T-helper 1 cell treated with Interleukin-12 subunit alpha and Interleukin-12 subunit beta and Interleukin-4 antibody, amounts not matched to agents 30 ng/mL and 1 ng/mL, for 36 hours (primary cell): ENCODE measurements around the gene OR5H1. TPM values are rescaled to one million over a fixed set of nuclear protein-coding genes. Genes with fewer than 3 reads are reported as not detected.
"Not testable (repeated sequence)": the region's sequence is repeated elsewhere in the genome, so short reads cannot be mapped to it uniquely, and the experiment has no call there.

Source experiments
- intact Hi-C: fragments of 100-400 bp; cut with micrococcal nuclease; formaldehyde crosslinking; loops from one replicate; pipeline ENCODE4 v1.15.1; 2024
- total RNA-seq: library from RNA; stranded (reverse); gene quantifications from 2 replicates; pipeline ENCODE4 v1.2.3, GENCODE V29; 2022

The OR5H1 gene
- total RNA-seq, result not detected in 2 replicates

GRCh38 chr3:98130421-98130820 is at the start of gene OR5H1:
TSS of gene OR5H1 (plus strand) at chr3:98130721. CDS start at chr3:98132698, 1,977 bp downstream.
- intact Hi-C loops, result no loop called here

DNA sequence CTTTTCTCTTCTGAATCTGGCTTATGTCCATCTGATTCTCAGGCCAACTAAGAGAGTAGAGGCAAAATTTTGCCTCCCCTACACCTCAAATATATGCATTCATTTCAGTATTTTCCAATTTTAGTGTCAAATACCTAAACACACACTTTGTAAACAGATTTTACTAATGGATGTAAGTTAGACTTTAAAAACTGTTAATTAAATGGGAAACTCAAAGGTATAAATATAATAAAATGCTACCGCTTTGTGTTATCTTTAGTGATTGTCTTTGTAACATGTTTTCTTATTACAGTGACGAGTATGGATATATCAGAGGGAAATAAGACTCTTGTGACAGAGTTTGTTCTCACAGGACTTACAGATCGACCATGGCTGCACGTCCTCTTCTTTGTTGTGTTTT is 43.6 kb upstream of the OR5H1 start, which contains the start of gene OR5AC2:
OR5AC2 (plus strand) TSS at position 301 of the 400 bp plus-strand sequence; CDS start at position 301, 0 bp downstream.
- intact Hi-C loops, result no loop called here

GRCh38 chr3:98095882-98096281 is 34.6 kb upstream of the OR5H1 start:
- intact Hi-C loops, result no loop called here

- intact Hi-C loops, result no loop called here
These were observed 30.7 kb upstream of the OR5H1 start for GRCh38 chr3:98099848-98100247.

DNA sequence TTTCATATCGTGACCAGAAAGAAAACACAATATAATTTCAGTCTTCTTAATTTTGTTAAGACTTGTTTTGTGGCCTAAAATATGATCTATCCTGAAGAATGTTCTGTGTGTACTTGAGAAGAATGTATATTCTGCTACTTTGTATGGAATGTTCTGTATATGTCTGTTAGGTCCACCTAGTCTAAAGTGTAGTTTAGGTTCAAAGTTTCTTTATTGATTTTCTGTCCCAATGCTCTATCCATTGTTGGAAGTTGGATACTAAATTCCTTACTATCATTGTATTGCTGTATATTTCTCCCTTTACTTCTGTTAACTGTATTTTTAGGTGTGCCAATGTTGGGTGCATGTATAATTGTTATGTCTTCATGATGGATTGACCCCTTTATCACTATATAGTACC is 22.4 kb upstream of the OR5H1 start:
- intact Hi-C loops, result no loop called here

- intact Hi-C loops, result no loop called here
These were observed 20.5 kb upstream of the OR5H1 start for GRCh38 chr3:98109807-98110549.

- intact Hi-C loops, result no loop called here
These were observed 20.0 kb upstream of the OR5H1 start for GRCh38 chr3:98110550-98110908.

DNA sequence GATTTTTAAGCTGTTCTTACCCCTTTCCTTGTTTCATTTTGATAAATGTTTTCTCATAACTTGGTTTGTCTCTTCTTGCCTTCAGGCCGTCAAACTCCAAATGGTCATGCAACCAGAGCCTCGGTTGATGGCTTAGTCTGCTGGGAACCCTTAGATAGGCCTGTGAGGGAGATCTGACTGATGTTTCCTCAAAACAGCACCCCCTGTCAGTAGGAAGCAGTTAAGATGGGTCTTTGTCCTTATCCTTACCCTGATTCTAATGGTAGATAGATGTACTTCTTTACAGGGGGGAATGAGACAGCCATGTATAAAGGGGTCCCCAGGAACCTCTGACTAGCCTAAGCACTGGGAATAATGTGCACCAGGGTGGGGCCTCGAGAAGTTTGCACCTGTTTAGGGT is 16.3 kb upstream of the OR5H1 start:
- intact Hi-C loops, result no loop called here

- intact Hi-C loops, result no loop called here
These were observed 14.8 kb upstream of the OR5H1 start for GRCh38 chr3:98115717-98116116.

GRCh38 chr3:98136631-98137030 is 6.1 kb downstream of the OR5H1 start:
- intact Hi-C loops, result no loop called here

DNA sequence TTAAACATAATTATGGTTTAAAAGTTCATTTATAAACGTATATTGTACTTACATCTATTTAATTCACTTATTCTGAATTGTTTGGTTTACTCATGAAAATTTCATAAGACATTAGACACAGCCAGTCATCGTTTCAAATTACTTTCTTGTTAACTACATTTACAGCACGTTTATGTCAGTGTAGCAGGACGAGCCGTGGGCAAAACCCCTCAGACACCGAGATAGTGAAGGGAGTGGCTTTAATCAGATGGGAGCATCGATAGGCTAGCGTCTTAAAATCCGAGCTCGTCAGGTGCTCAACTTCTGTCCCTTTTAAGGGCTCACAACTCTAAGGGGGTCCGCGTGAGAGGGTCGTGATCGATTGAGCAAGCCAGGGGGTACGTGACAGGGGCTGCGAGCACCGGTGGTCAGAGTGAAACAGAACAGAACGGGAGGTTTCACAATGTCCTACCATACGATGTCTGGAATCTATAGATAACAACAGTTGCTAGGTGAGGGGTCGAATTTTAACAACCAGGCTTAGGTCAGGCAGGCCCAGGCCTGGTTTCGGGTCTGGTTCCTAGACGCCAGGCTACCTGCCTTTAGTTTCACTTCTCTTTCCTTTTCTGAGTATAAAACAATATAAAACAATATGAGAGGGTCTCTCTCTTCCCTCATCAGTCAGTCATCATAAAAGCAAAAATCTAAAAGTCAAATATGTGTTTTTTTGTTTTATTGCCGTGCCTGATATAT is 7.5 kb downstream of the OR5H1 start:
- intact Hi-C loops, result not testable (repeated sequence)

DNA sequence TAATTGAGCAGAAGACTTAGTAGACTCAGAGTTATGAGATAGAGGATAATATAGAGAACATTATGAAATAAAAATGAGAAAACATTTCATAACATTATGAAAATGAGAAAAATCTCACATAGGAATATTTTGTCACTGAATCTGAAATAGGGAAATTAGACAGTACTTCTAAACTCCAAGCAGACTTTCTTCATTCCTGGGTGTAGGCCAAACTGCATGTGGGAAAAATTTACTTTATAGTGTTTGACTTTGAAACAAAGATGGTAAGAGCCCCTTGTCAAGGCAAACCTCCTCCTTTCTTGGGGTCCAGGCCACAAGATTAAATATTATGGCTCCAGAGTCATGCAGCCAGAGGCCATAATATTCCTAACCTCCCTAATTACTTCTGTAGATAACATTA is 10.0 kb downstream of the OR5H1 start:
- intact Hi-C loops, result no loop called here

- intact Hi-C loops, result no loop called here
These were observed 16.7 kb downstream of the OR5H1 start, which contains the start of gene OR5H14 for GRCh38 chr3:98147179-98147578. TSS of gene OR5H14 (plus strand) at chr3:98147479. CDS start at chr3:98149386, 1,907 bp downstream.

DNA sequence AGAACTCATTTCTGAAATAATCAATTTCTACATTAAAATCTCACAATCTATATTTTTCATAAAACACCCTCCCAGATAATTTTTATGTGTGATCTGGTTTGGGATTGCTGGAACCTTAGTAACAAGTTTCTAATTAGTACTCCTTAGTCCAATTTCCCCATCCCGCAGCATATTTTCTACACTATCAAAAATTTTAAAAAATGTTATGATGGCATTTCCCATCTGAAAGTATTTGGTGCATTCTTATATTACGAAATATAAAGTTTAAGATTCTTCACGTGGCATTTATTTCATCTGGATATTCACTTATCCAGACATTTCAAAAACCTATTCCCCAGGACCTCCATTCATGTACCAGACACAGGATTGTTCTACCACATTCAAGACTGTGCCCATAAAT is 18.2 kb downstream of the OR5H1 start:
- intact Hi-C loops, result no loop called here

- intact Hi-C loops, result not testable (repeated sequence)
These were observed 18.9 kb downstream of the OR5H1 start for GRCh38 chr3:98149456-98149855.

DNA sequence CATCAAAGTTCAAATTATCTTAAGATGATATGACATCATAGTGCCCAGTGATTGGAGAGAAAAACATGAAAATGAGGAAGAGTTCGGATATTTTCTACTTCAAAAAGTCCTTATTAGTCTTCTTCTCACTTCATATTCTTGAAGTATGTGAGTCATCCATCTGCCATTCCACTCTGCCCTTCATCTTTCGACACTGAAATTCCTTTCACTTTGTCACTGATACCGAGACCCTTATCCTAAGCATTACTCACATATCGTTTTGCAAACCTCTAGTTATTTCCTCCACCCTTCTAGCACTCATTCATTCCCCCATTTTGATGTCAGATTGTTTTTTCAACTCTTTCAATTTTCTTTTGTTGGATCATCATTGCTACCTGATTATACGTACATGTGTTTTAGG is 20.7 kb downstream of the OR5H1 start:
- intact Hi-C loops, result no loop called here

GRCh38 chr3:98166396-98166795 is 35.9 kb downstream of the OR5H1 start, which contains the start of gene OR5H15:
TSS of gene OR5H15 (plus strand) at chr3:98166696. CDS start at chr3:98168700, 2,004 bp downstream.
- intact Hi-C loops, result no loop called here

DNA sequence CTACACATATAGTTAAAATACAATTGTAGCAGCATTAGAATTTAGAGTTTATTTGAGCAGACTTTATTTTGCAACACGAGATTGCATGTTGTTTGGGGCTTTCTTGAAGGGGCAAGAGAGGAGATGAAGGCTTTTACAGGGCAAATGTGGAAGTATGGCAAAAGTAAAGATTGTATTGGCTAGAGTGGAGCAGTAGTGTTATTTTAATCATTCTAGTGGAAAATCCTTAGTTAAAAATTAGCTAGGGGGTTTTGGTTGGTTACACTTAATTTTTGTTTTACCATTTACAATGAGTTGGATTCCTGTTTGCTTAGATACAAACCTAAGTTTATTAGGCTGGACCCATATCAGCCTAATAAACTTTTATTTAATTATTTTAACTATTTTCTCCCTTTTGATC is 40.5 kb downstream of the OR5H1 start:
- intact Hi-C loops, result no loop called here

DNA sequence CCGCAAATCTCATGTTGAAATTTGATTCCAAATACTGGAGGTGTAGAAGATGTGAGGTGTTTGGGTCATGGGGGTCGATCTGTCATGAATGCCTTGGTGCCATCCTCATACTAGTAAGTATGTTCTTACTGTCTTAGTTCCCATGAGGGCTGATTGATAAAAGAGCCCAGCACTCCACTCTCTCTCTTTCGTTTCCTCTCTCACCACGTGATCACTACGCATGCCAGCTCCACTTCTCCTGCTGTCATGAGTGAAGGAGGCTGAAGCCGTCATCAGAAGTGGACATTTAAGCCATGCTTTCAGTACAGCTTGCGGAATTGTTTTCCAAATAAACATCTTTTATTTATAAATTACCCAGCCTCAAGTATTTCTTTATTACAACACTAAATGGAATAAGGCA is 42.1 kb downstream of the OR5H1 start:
- intact Hi-C loops, result no loop called here

DNA sequence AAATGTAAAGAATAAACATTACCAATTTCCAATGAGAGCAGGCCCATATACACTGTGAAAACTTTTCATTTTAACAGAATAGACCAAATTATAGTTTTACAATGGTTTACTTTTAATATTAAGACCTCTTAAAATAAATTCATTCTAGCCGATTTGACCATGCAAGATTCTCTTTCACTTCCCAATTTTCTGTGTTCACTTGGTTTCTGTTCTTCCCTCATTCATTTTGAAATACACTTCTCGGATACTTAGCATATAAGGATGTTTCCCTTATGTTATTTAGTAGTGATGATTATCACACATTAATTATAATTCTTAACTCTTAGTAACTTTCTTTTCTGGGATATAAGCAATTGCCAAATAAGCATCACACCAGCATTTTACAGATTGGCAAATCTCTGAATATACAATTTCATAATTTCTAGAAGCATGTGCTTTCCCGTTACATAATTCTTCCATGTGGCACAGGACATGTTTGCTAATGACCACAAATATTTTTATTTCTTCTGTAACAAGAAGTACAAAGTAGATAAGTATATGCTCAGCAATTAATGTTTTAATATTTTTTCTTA is 49.9 kb downstream of the OR5H1 start:
- intact Hi-C loops, result loop anchor here (10.0 kb wide), 1 partner anchor 334 kb away; no protein-coding TSS in a partner anchor

- intact Hi-C loops, result loop anchor here (10.0 kb wide), 1 partner anchor 333 kb away; no protein-coding TSS in a partner anchor
These were observed 51.7 kb downstream of the OR5H1 start for GRCh38 chr3:98182196-98182595.

GRCh38 chr3:98185180-98185579 is 54.7 kb downstream of the OR5H1 start:
- intact Hi-C loops, result loop anchor here (5.0 to 10.0 kb wide), 2 partner anchors 330 to 407 kb away; partner anchors contain the start of gene CPOX
